GM12892 (cell line): ENCODE results near the gene SEZ6L2.
A peak's percentile ranks its signal among the peaks of the same experiment; 100 is the strongest.
"Not testable (repeated sequence)": the region's sequence is repeated elsewhere in the genome, so short reads cannot be mapped to it uniquely, and the experiment has no call there.

Experiments
- DNase-seq: peaks from one replicate; pipeline ENCODE4 v3.0.0; 2011; ENCODE audit not compliant: insufficient read length
- FAIRE-seq: peaks from 2 replicates; lab custom pipeline; 2011; peaks lifted over from hg19 to GRCh38; lab: Jason Lieb, UNC
- POLR2A ChIP-seq: IDR thresholded peaks from 2 replicates; pipeline ENCODE4 v1.6.1; 2011; ENCODE audit warnings: low read depth, low read length, control low read depth
- POLR2AphosphoS5 ChIP-seq: IDR thresholded peaks from 2 replicates; pipeline ENCODE4 v1.6.1; 2011; ENCODE audit warnings: low read depth, low read length, control low read depth
- TAF1 ChIP-seq: IDR thresholded peaks from 2 replicates; pipeline ENCODE4 v1.6.1; 2011; ENCODE audit warnings: low read depth, mild to moderate bottlenecking, control low read depth, low read length, borderline replicate concordance

SEZ6L2 gene

DNA sequence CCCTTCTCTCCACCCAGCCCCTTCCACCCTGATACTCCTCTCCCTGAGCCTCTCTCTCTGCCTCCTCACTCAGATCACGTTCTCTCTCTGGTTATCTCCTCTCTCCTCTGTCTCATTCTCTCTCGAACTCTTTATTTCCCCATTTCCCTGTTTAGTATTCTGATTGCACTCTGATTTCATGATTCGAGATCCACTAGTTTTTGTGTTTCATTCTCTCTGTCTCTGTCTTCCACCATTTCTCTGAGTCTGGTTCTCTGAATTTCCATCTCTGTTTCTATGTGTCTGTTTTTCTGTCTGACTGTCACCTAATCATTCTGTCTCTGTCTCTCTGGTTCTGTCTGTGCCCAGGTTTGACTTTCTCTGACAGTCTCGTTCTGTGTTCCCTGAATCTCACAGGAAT, 2.0 kb downstream of the SEZ6L2 start:
- TF ChIP-seq POLR2A (no peak), TAF1 (no peak), POLR2AphosphoS5 (no peak)
- no peak for FAIRE-seq

GRCh38 chr16:29896841-29897240, 2.5 kb downstream of the SEZ6L2 start:
- no peak for TF ChIP-seq TAF1
- TF ChIP-seq POLR2AphosphoS5: no peak
- no peak for TF ChIP-seq POLR2A
- DNase-seq (no peak), FAIRE-seq (no peak)

More for the DNA sequence above, 2.0 kb downstream of the SEZ6L2 start:
- DNase-seq: no peak

GRCh38 chr16:29894352-29894751, 5.0 kb downstream of the SEZ6L2 start:
- no peak for FAIRE-seq

DNA sequence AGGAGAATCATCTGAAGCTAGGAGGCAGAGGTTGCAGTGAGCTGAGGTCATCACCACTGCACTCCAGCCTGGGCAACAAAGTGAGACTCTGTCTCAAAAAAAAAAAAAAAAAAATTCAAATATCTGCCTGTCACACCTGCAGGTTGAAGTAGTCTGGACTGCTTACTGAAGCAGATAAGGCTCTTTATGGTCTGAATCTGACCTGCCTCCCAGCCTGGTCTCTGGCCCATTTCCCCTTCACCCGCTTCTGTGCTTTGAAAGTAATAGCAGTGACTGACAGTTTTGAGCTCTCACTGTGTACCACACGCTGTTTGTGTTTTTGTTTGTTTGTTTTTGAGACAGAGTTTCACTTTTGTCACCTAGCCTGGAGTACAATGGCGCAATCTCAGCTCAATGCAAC, 5.8 kb downstream of the SEZ6L2 start:
- no peak for FAIRE-seq
- no peak for DNase-seq
- no peak for TF ChIP-seq POLR2AphosphoS5
- TF ChIP-seq TAF1: no peak
- no peak for TF ChIP-seq POLR2A

More at GRCh38 chr16:29894352-29894751, 5.0 kb downstream of the SEZ6L2 start:
- no peak for TF ChIP-seq POLR2AphosphoS5
- TF ChIP-seq POLR2A: no peak
- no peak for TF ChIP-seq TAF1
- DNase-seq: no peak

DNA sequence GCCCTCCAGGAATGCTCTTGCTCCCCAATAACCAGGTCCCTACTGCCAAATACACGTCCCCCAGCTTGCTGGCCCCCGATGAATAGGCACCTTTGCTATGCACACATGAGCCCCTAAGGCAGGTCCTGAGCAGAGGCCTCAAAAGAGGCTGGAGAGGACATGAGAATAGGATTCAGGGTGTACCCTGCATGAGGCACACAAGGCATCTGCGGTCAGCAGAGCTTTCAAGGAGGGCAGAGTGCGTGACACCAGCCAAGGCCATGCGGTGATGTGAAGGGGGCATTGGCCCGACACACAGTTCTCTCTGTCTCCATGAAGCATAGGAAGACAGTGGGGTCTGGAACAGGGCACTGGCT, 6.9 kb downstream of the SEZ6L2 start:
- no peak for FAIRE-seq
- no peak for TF ChIP-seq TAF1
- TF ChIP-seq POLR2AphosphoS5: no peak
- no peak for TF ChIP-seq POLR2A
- no peak for DNase-seq

DNA sequence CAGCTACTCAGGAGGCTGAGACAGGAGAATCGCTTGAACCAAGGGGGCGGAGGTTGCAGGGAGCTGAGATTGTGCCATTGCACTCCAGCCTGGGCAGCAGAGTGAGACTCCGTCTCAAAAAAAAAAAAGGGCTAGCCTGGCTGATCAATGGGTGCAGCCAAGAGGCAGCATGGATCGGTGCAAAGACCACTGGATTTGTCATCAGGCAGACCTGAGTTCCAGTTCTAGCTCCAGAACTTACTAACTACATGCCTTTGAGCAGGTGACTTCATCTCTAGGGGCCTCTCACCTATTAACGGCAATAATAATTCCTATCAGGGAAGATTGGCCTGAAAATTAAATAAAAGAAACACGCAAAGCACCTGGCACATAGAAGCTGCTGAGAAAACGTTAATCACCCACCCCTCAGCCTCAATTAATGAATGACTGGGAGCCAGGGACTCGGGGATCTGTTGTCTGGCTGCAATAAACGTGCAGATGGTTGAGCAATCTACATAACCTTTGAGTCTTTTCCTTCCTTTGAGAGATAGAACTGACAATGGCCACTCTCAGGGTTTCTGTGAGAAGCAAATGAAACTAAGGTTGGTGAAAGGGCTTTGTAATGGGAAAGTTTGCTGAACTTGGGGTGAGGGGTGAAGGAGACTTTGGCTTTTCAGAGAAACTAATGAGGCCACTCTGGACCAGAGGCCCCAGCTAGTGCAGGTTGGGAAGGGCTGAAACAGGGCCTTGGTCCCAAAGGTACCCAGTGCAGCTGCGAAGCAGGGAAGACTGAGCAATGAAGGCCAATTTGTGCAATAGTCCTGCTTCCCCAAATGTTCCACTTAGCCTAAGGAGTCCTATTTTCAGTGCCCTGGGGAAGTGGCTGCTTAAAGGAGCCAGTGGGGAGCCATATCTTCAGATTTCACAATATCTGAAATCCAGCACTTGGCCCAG, 7.6 kb downstream of the SEZ6L2 start:
- FAIRE-seq: no peak
- no peak for DNase-seq
- no peak for TF ChIP-seq TAF1
- no peak for TF ChIP-seq POLR2A
- TF ChIP-seq POLR2AphosphoS5: no peak

- FAIRE-seq, DNase-seq: not testable (repeated sequence)
Observed at GRCh38 chr16:29889372-29889771, 10.0 kb downstream of the SEZ6L2 start.

DNA sequence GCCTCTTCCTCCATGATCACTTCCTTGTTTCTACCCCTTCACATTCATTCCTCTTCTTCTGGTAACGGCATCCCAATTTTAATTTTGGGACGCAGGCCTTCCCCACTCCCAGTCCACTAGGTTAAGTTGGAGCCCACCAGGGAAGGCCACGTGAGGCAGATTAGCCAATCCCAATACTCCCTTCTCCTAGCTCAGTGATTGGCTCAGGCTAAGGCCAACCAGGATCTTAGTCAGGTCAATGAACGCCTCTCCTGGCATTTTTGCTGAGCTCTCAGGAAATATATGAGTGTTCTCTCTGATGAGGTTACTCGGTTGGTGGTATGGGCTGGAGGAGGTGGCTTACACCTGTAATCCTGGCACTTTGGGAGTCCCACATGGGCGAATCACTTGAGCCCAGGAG, 15.4 kb downstream of the SEZ6L2 start:
- no peak for DNase-seq
- TF ChIP-seq POLR2A (no peak), TAF1 (no peak), POLR2AphosphoS5 (no peak)
- no peak for FAIRE-seq

GRCh38 chr16:29881050-29881449, 18.3 kb downstream of the SEZ6L2 start:
- TF ChIP-seq TAF1: no peak
- TF ChIP-seq POLR2A: no peak
- TF ChIP-seq POLR2AphosphoS5: no peak
- DNase-seq (no peak), FAIRE-seq (no peak)

DNA sequence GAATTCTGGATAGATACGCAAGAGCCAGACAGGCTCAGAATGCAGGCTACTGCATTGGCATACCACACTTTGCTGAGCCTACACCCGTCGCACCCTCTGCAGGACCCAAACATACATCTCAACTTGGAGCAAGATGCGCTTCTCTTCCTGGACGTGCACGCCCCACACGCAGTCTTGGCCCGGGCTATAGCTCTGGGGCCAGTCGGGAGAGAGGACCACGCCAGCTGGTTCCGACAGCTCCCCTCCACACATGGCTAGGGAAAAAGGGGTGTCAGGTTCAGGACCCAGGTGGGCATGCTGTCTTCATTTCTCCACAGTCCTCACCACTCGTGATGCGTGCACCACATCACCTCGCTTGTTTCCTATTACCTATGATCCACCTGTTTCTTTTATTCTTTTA, 21.2 kb downstream of the SEZ6L2 start:
- TF ChIP-seq TAF1 (no peak), POLR2A (no peak), POLR2AphosphoS5 (no peak)
- no peak for FAIRE-seq
- no peak for DNase-seq

GRCh38 chr16:29877266-29877961, 21.9 kb downstream of the SEZ6L2 start:
- peak; percentile 48 for DNase-seq
- no peak for TF ChIP-seq POLR2A
- TF ChIP-seq TAF1: no peak
- no peak for TF ChIP-seq POLR2AphosphoS5
- no peak for FAIRE-seq

- TF ChIP-seq POLR2A (no peak), POLR2AphosphoS5 (no peak), TAF1 (no peak)
- DNase-seq: no peak
- no peak for FAIRE-seq
Observed at GRCh38 chr16:29876594-29877249, 22.6 kb downstream of the SEZ6L2 start.
